Measurements from ENCODE around the gene CUL9.

DNA sequence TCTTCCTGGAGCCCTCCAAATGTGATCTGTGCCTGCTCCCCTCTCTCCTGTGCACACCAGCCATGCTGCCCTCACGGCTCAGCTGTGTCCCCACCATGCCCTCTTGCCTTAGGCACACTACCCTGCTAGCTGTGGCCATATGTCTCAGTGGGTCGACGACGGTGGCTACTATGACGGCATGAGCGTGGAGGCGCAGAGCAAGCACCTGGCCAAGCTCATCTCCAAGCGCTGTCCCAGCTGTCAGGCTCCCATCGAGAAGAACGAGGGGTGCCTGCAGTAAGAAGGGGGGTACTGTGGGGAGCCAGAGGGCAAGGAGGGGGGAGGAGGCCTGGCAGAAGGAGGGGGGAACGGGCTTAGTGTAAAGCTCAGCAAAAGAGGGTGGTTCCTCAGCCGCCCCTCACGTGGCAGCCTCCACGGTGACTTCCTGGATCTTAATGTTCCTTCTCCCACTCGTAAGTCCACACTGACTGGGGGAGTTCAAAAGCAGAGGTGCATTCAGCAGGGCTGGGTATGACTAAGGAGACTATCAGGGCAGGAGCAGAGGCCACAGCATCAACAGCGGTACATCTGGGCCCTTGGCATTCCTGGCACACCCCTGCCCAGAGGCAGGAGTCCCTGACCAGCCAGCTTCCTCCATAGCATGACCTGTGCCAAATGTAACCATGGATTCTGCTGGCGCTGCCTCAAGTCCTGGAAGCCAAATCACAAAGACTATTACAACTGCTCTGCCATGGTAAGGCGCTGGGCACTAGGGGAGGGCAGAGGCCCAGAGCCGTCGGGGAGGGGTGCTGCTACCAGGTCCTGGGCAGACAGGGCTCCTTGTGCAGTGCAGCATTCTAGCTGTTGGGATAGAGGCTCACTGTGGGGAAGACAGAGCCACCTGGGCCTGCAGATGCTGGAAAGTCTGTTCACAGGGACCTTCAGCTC lies 39.3 kb downstream of the CUL9 start:
- TF ChIP-seq, protein P1, sequence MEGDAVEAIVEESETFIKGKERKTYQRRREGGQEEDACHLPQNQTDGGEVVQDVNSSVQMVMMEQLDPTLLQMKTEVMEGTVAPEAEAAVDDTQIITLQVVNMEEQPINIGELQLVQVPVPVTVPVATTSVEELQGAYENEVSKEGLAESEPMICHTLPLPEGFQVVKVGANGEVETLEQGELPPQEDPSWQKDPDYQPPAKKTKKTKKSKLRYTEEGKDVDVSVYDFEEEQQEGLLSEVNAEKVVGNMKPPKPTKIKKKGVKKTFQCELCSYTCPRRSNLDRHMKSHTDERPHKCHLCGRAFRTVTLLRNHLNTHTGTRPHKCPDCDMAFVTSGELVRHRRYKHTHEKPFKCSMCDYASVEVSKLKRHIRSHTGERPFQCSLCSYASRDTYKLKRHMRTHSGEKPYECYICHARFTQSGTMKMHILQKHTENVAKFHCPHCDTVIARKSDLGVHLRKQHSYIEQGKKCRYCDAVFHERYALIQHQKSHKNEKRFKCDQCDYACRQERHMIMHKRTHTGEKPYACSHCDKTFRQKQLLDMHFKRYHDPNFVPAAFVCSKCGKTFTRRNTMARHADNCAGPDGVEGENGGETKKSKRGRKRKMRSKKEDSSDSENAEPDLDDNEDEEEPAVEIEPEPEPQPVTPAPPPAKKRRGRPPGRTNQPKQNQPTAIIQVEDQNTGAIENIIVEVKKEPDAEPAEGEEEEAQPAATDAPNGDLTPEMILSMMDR (conservative IDR thresholded peaks at IDR 0.05; ENCODE audit: low read depth, low read length) = no peak
- no peak for TF ChIP-seq EZH2 (IDR thresholded peaks at IDR 0.05; ENCODE audit: low read length, unreplicated experiment)
- no peak for TF ChIP-seq EZH2phosphoT487 (IDR thresholded peaks at IDR 0.05; ENCODE audit: borderline replicate concordance, low read length)
